HepG2 (cell line): ENCODE results near the gene NUP93. TPM values are rescaled to one million over a fixed set of nuclear protein-coding genes. Genes with fewer than 3 reads are reported as not detected.
A peak's percentile ranks its signal among the peaks of the same experiment; 100 is the strongest.

Experiments
- HCFC1 ChIP-seq: fragments of 150-350 bp; IDR thresholded peaks from 2 replicates; pipeline ENCODE4 v1.6.1; 2014; ENCODE audit warnings: low read depth, low read length
- HOMEZ ChIP-seq: IDR thresholded peaks from 2 replicates; pipeline ENCODE4 v1.6.1; 2016; ENCODE audit warnings: low read depth
- HOXA3 ChIP-seq: sonication (generic); formaldehyde crosslinking; IDR thresholded peaks from 2 replicates; pipeline ENCODE4 v1.5.0; 2020; ENCODE audit warnings: missing genetic modification reagents
- IRF2 ChIP-seq: IDR thresholded peaks from 2 replicates; pipeline ENCODE4 v1.6.1; 2018; ENCODE audit warnings: missing genetic modification reagents, missing compliant biosample characterization
- KAT8 ChIP-seq: IDR thresholded peaks from 2 replicates; pipeline ENCODE4 v1.6.1; 2016; ENCODE audit warnings: missing genetic modification reagents, missing compliant biosample characterization
- KDM1A ChIP-seq: IDR thresholded peaks from 2 replicates; pipeline ENCODE4 v1.6.1; 2016; ENCODE audit warnings: missing compliant biosample characterization
- MIER2 ChIP-seq: IDR thresholded peaks from 2 replicates; pipeline ENCODE4 v1.6.1; 2016; ENCODE audit warnings: missing biosample characterization, missing genetic modification reagents
- NFE2 ChIP-seq: sonication (generic); formaldehyde crosslinking; IDR thresholded peaks from 2 replicates; pipeline ENCODE4 v1.4.0; 2020; ENCODE audit warnings: missing genetic modification reagents
- STAG1 ChIP-seq: sonication (generic); formaldehyde crosslinking; IDR thresholded peaks from 2 replicates; pipeline ENCODE4 v1.4.0; 2020; ENCODE audit warnings: missing genetic modification reagents
- XRCC5 ChIP-seq: fragments of 200-400 bp; formaldehyde crosslinking; optimal IDR thresholded peaks from 2 replicates; pipeline ENCODE3; 2017; ENCODE audit warnings: mild to moderate bottlenecking, low read length
- ZFP41 ChIP-seq: sonication (generic); formaldehyde crosslinking; IDR thresholded peaks from 2 replicates; pipeline ENCODE4 v1.4.0; 2020; ENCODE audit warnings: mild to moderate bottlenecking, missing genetic modification reagents, borderline replicate concordance
- ZNF274 ChIP-seq: sonication (generic); formaldehyde crosslinking; IDR thresholded peaks from 2 replicates; pipeline ENCODE4 v1.5.1; 2020; ENCODE audit warnings: mild to moderate bottlenecking, missing genetic modification reagents
- ZNF564 ChIP-seq: sonication (generic); formaldehyde crosslinking; IDR thresholded peaks from 2 replicates; pipeline ENCODE4 v1.8.1; 2023; ENCODE audit warnings: mild to moderate bottlenecking, missing genetic modification reagents
- ZNF644 ChIP-seq: IDR thresholded peaks from 2 replicates; pipeline ENCODE4 v1.6.1; 2016; ENCODE audit warnings: low read depth
- polyA plus RNA-seq, 8 experiments: library from polyadenylated mRNA; depleted of rRNA in 3 of 8; stranded (reverse) in 7 of 8; unstranded in 1 of 8; fragments of >200 nt; fragmentation: Illumina TruSeq in 4 of 8; extraction: Trizol in 4 of 8; gene quantifications; 2 replicates each; pipeline versions ENCODE4 v1.2.1 to v1.2.3, GENCODE V29; 2011 to 2016; ENCODE audit warnings: low read depth in 4 of 8, missing spikeins in 1 of 8, mixed read lengths in 1 of 8; ENCODE audit not compliant: insufficient read depth in 1 of 8
- total RNA-seq, 5 experiments: library from RNA; depleted of rRNA; stranded (reverse); fragments of >200 nt; fragmentation: Illumina TruSeq; extraction: Trizol; gene quantifications; 2 replicates each; pipeline ENCODE4 v1.2.3, GENCODE V29; 2016; ENCODE audit warnings: low read depth in 1 of 5
- TF ChIP-seq, protein P1 (sequence below): sonication (generic); formaldehyde crosslinking; IDR thresholded peaks from 2 replicates; pipeline ENCODE4 v1.5.1; 2020; ENCODE audit warnings: missing genetic modification reagents, mild to moderate bottlenecking, borderline replicate concordance
- TF ChIP-seq, protein P2 (sequence below): sonication (generic); formaldehyde crosslinking; IDR thresholded peaks from 2 replicates; pipeline ENCODE4 v1.4.0; 2020; ENCODE audit warnings: mild to moderate bottlenecking, missing genetic modification reagents
- TF ChIP-seq, protein P3 (sequence below): sonication (generic); formaldehyde crosslinking; IDR thresholded peaks from 2 replicates; pipeline ENCODE4 v1.5.0; 2020; ENCODE audit warnings: missing genetic modification reagents
- TF ChIP-seq, protein P4 (sequence below): sonication (generic); formaldehyde crosslinking; IDR thresholded peaks from 2 replicates; pipeline ENCODE4 v1.4.0; 2020; ENCODE audit warnings: missing genetic modification reagents
- TF ChIP-seq, protein P5 (sequence below): conservative IDR thresholded peaks from 2 replicates; pipeline ENCODE4 v1.6.1; 2018; ENCODE audit warnings: missing genetic modification reagents

Gene NUP93
- total and polyA plus RNA-seq, 2 of the 13 experiments (the other 11 are each of a cell fraction or from before 2014, with no cell fraction given): 58.5 to 140 TPM

GRCh38 chr16:56869513-56870275, 139.8 kb downstream of the NUP93 start (continued):
- TF ChIP-seq, protein P1, sequence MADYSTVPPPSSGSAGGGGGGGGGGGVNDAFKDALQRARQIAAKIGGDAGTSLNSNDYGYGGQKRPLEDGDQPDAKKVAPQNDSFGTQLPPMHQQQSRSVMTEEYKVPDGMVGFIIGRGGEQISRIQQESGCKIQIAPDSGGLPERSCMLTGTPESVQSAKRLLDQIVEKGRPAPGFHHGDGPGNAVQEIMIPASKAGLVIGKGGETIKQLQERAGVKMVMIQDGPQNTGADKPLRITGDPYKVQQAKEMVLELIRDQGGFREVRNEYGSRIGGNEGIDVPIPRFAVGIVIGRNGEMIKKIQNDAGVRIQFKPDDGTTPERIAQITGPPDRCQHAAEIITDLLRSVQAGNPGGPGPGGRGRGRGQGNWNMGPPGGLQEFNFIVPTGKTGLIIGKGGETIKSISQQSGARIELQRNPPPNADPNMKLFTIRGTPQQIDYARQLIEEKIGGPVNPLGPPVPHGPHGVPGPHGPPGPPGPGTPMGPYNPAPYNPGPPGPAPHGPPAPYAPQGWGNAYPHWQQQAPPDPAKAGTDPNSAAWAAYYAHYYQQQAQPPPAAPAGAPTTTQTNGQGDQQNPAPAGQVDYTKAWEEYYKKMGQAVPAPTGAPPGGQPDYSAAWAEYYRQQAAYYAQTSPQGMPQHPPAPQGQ (CRISPR knock-in tag): 0 out of 2 replicates have a peak, but pooled peaks have one; percentile 52
- TF ChIP-seq KAT8 (CRISPR knock-in tag): peak; percentile 38; the same call in 1 of the 2 replicates
- TF ChIP-seq KDM1A (CRISPR knock-in tag): peak; percentile 79; the same call in 1 of the 2 replicates
- peak; percentile 81; the same call in 1 of the 2 replicates for TF ChIP-seq NFE2 (CRISPR knock-in tag)
- TF ChIP-seq, protein P2, sequence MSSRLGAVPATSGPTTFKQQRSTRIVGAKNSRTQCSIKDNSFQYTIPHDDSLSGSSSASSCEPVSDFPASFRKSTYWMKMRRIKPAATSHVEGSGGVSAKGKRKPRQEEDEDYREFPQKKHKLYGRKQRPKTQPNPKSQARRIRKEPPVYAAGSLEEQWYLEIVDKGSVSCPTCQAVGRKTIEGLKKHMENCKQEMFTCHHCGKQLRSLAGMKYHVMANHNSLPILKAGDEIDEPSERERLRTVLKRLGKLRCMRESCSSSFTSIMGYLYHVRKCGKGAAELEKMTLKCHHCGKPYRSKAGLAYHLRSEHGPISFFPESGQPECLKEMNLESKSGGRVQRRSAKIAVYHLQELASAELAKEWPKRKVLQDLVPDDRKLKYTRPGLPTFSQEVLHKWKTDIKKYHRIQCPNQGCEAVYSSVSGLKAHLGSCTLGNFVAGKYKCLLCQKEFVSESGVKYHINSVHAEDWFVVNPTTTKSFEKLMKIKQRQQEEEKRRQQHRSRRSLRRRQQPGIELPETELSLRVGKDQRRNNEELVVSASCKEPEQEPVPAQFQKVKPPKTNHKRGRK (CRISPR knock-in tag): peak; percentile 11; the same call in 1 of the 2 replicates
- TF ChIP-seq HOMEZ (CRISPR knock-in tag): no peak
- TF ChIP-seq HOXA3 (CRISPR knock-in tag): peak; percentile 35; the same call in 1 of the 2 replicates
- TF ChIP-seq, protein P3, sequence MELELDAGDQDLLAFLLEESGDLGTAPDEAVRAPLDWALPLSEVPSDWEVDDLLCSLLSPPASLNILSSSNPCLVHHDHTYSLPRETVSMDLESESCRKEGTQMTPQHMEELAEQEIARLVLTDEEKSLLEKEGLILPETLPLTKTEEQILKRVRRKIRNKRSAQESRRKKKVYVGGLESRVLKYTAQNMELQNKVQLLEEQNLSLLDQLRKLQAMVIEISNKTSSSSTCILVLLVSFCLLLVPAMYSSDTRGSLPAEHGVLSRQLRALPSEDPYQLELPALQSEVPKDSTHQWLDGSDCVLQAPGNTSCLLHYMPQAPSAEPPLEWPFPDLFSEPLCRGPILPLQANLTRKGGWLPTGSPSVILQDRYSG: 0 out of 2 replicates have a peak, but pooled peaks have one; percentile 30
- peak; percentile 96 for TF ChIP-seq STAG1 (CRISPR knock-in tag)
- TF ChIP-seq, protein P4, sequence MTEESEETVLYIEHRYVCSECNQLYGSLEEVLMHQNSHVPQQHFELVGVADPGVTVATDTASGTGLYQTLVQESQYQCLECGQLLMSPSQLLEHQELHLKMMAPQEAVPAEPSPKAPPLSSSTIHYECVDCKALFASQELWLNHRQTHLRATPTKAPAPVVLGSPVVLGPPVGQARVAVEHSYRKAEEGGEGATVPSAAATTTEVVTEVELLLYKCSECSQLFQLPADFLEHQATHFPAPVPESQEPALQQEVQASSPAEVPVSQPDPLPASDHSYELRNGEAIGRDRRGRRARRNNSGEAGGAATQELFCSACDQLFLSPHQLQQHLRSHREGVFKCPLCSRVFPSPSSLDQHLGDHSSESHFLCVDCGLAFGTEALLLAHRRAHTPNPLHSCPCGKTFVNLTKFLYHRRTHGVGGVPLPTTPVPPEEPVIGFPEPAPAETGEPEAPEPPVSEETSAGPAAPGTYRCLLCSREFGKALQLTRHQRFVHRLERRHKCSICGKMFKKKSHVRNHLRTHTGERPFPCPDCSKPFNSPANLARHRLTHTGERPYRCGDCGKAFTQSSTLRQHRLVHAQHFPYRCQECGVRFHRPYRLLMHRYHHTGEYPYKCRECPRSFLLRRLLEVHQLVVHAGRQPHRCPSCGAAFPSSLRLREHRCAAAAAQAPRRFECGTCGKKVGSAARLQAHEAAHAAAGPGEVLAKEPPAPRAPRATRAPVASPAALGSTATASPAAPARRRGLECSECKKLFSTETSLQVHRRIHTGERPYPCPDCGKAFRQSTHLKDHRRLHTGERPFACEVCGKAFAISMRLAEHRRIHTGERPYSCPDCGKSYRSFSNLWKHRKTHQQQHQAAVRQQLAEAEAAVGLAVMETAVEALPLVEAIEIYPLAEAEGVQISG (CRISPR knock-in tag): peak; percentile 54; the same call in 1 of the 2 replicates
- TF ChIP-seq IRF2: peak; percentile 57; the same call in 1 of the 2 replicates
- TF ChIP-seq HCFC1: no peak
- TF ChIP-seq XRCC5: peak; percentile 62
- TF ChIP-seq, protein P5, sequence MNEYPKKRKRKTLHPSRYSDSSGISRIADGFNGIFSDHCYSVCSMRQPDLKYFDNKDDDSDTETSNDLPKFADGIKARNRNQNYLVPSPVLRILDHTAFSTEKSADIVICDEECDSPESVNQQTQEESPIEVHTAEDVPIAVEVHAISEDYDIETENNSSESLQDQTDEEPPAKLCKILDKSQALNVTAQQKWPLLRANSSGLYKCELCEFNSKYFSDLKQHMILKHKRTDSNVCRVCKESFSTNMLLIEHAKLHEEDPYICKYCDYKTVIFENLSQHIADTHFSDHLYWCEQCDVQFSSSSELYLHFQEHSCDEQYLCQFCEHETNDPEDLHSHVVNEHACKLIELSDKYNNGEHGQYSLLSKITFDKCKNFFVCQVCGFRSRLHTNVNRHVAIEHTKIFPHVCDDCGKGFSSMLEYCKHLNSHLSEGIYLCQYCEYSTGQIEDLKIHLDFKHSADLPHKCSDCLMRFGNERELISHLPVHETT (CRISPR knock-in tag): no peak
- TF ChIP-seq ZNF274: peak; percentile 54; the same call in 1 of the 2 replicates
- TF ChIP-seq ZFP41 (CRISPR knock-in tag): no peak
- TF ChIP-seq ZNF644 (CRISPR knock-in tag): 0 out of 2 replicates have a peak, but pooled peaks have one; percentile 46
- TF ChIP-seq ZNF564: no peak
- 0 out of 2 replicates have a peak, but pooled peaks have one; percentile 28 for TF ChIP-seq MIER2 (CRISPR knock-in tag)
